ENCODE results near the gene THSD4. TPM values are rescaled to one million over a fixed set of nuclear protein-coding genes. Genes with fewer than 3 reads are reported as not detected.

THSD4 gene
- total RNA-seq, 1 donor: 50.9 TPM

- no peak for DNase-seq (ENCODE audit: low read depth)
- no peak overlapping the region for H3K4me3 ChIP-seq (ENCODE audit: low read depth, low read length)
- TF ChIP-seq CTCF (IDR thresholded peaks at IDR 0.05; ENCODE audit: insufficient read depth, low read length): no peak
Measured at GRCh38 chr15:71426792-71427191, 311.5 kb downstream of the THSD4 start.

- DNase-seq (ENCODE audit: low read depth): no peak
- TF ChIP-seq CTCF (IDR thresholded peaks at IDR 0.05; ENCODE audit: insufficient read depth, low read length): no peak
- no peak overlapping the region for H3K4me3 ChIP-seq (ENCODE audit: low read depth, low read length)
Measured at GRCh38 chr15:71430782-71431181, 315.5 kb downstream of the THSD4 start.

DNA sequence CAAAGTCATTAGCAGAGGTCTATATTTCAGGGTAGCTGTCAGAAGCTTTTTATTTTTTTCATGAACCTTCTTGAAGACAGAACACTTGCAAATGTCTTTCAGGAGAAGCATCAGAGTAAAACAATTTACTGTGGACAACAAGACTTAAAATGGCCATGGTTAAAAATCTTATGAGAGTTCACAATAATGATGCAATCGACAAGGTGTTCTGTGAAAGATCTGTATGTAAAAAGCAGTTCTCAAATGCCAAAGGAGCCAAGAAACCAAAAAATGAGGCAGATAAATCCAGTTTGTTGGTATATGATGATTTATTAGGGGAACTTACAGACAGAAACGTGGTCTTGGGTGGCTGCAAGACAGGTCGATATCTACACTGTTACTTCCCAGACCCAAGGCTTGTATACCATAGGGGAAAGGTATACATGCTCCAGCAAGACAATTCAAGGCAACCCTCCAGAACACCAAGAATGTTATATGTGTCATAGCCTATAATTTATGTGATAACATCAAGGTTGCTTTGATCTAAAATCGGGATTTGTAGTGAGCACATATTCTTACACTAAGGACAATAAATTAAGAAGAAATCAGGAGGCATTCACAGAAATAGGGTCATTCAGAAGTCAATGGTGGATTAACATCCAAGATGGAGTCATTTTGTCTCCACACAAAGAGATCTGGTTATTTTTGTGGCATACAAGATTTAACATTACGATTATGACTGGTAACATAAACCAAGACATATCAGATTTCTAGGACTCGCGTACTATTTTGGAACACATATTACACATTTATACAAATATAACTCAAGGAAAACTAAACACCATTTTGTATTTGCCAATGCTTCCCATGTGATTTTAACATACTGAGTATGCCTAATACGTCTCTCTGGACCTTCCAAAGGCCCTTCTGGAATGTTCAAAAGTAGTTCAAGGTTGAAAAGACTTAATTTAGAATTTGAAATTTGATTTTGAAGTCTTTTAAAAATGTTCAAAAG is 316.4 kb downstream of the THSD4 start:
- H3K4me3 ChIP-seq (ENCODE audit: low read depth, low read length): no peak overlapping the region
- TF ChIP-seq CTCF (IDR thresholded peaks at IDR 0.05; ENCODE audit: insufficient read depth, low read length): no peak
- peak; percentile 35 for DNase-seq (ENCODE audit: low read depth)

DNA sequence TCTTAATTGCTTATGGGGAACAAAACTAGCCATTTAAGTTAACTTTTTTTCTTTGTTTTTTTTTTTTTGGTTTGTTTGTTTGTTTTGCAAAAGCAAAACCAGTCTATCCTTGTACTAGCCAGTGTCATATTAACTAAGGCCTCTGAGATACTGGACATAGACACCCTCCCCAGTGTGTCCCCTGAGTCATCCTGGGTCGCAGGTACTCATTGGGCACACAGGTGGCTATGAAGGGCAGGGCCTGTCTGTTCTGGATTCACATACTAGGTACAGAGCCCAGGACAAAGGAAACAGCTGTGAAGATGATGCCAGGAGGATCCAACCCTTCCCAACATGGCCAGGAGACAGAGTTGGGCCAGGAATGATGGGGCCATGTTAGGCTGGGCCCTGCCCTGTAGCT is 318.1 kb downstream of the THSD4 start:
- no peak overlapping the region for H3K4me3 ChIP-seq (ENCODE audit: low read depth, low read length)
- TF ChIP-seq CTCF (IDR thresholded peaks at IDR 0.05; ENCODE audit: insufficient read depth, low read length): no peak

DNA sequence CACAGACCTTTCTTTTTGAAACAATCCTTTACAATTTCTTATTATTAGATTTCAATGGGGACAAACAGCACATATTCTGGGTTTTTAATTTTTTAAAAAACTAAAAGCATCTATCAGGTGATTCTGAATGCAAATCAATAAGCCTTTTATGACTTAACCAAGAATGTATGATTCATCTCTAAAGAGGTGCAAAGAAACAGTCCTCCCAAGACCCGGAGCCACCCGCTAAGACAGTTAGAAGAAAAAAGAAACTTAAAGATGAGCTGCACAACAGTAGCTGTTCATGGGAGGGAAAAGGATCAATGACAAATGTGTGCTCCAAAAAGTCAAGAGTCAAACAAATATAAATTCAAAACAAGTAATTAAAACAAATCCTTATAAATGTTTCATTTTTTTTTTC is 319.5 kb downstream of the THSD4 start:
- DNase-seq (ENCODE audit: low read depth): no peak
- TF ChIP-seq CTCF (IDR thresholded peaks at IDR 0.05; ENCODE audit: insufficient read depth, low read length): no peak
- H3K4me3 ChIP-seq (ENCODE audit: low read depth, low read length): no peak overlapping the region

More for the DNA sequence above, 318.1 kb downstream of the THSD4 start:
- DNase-seq (ENCODE audit: low read depth): no peak

DNA sequence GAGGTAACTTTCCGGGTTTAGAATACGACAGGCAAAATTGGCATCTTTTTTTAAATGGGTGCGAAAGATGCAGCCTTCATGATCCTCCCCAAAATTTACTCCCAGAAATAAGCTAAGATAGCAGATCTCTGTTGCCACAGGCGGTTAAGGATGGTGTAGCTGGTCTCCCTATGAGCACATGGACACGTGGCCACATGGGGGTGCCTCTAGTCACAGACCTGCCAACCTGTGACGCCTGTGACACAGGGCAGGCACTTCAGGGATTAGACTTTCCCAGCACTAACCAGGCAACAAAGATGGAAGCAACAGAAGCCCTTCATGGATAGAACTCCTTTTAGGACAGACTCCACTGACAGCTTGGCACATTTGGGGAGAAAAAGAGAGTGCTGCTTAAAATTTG is 320.3 kb downstream of the THSD4 start:
- TF ChIP-seq CTCF (IDR thresholded peaks at IDR 0.05; ENCODE audit: insufficient read depth, low read length): no peak
- DNase-seq (ENCODE audit: low read depth): no peak
- no peak overlapping the region for H3K4me3 ChIP-seq (ENCODE audit: low read depth, low read length)

Measured in fibroblast of the aortic adventitia (primary cell).